Prostate gland (tissue), 2 donors: Measurements from ENCODE around the gene TMEM141. TPM values are rescaled to one million over a fixed set of nuclear protein-coding genes. Genes with fewer than 3 reads are reported as not detected.
"Not testable (repeated sequence)": the region's sequence is repeated elsewhere in the genome, so short reads cannot be mapped to it uniquely, and the experiment has no call there.

Experiments
- DNase-seq: peaks from one replicate; pipeline ENCODE4 v3.0.0-alpha.2; 2019; ENCODE audit warnings: low spot score
- H3K27ac ChIP-seq, 2 donors: fragments of 200-600 bp; sonication (generic); 2 replicates each; pipeline ENCODE4 v1.5.1; 2017 to 2019
- H3K27me3 ChIP-seq: fragments of 200-600 bp; sonication (generic); replicated peaks from 2 replicates; pipeline ENCODE4 v1.5.1; 2019; ENCODE audit not compliant: insufficient read depth
- H3K36me3 ChIP-seq, 2 donors: fragments of 200-600 bp; sonication (generic); 1 replicate in 1 of 2; 2 replicates in 1 of 2; pipeline versions ENCODE4 v1.5.1 to v1.8.1; 2017 to 2019
- H3K4me1 ChIP-seq: fragments of 200-600 bp; sonication (generic); replicated peaks from 2 replicates; pipeline ENCODE4 v1.5.1; 2019
- H3K4me3 ChIP-seq, 2 donors: fragments of 200-600 bp; sonication (generic); 2 replicates each; pipeline ENCODE4 v1.5.1; 2017 to 2019
- H3K9me3 ChIP-seq: fragments of 200-600 bp; sonication (generic); 2 replicates; pipeline ENCODE4 v1.5.1; 2017
- CTCF ChIP-seq, 4 experiments: fragments of 200-600 bp in 2 of 4; fragments of 450-650 bp in 2 of 4; sonication (generic) in 2 of 4; IDR thresholded peaks; 1 replicate in 3 of 4; 2 replicates in 1 of 4; pipeline ENCODE4 v1.5.1; 2016 to 2019; ENCODE audit warnings: antibody characterized with exemption in 4 of 4, mild to moderate bottlenecking in 2 of 4, moderate library complexity in 2 of 4
- POLR2A ChIP-seq: fragments of 450-650 bp; IDR thresholded peaks from one replicate; pipeline ENCODE4 v1.6.1; 2016; ENCODE audit warnings: antibody characterized with exemption, mild to moderate bottlenecking
- POLR2AphosphoS5 ChIP-seq: sonication (generic); formaldehyde crosslinking; IDR thresholded peaks from one replicate; pipeline ENCODE4 v1.6.1; 2017; ENCODE audit warnings: antibody characterized with exemption
- WGBS: methylation state at CpG from one replicate; pipeline ENCODE4 v1.1.5; 2018; 5-methylcytosine and 5-hydroxymethylcytosine counted together
- intact Hi-C: fragments of 100-400 bp; cut with DNase I; formaldehyde crosslinking; loops from one replicate; pipeline ENCODE4 v1.14.2; 2022
- total RNA-seq, 2 donors: library from RNA; depleted of rRNA; stranded (reverse); fragments of >200 nt; gene quantifications; one replicate each; pipeline ENCODE4 v1.1.0, GENCODE V29; 2016

Gene TMEM141
- total RNA-seq, 2 donors from 2014 or later = 181 to 335 TPM

GRCh38 chr9:136764301-136764891 is 26.7 kb upstream of the TMEM141 start, which contains the start of gene LCN15:
TSS of gene LCN15 (minus strand) at chr9:136764518. CDS start at chr9:136764488, 30 bp downstream.
- no peaks in the 10 kb centered on the region for H3K4me1 ChIP-seq
- TF ChIP-seq POLR2A = no peak
- no peak for TF ChIP-seq POLR2AphosphoS5
- TF ChIP-seq CTCF (IDR thresholded peaks at IDR 0.05) = no peak
- H3K27ac ChIP-seq = no peak within 1 kb of the TSS
- no peaks in the 10 kb centered on the region for H3K36me3 ChIP-seq
- H3K27me3 ChIP-seq = no peaks in the 10 kb centered on the region
- no peak for DNase-seq
- H3K4me3 ChIP-seq = no peak within 1 kb of the TSS
- no peaks in the 10 kb centered on the region for H3K9me3 ChIP-seq
- intact Hi-C loops = no loop called here
- WGBS = 67% methylated on average over 11 of the region's 14 CpGs

- Histone ChIP-seq H3K36me3 (no peaks in the 10 kb centered on the region), H3K27ac (no peak overlapping the region), H3K27me3 (no peaks in the 10 kb centered on the region), H3K4me1 (no peaks in the 10 kb centered on the region), H3K4me3 (no peak overlapping the region), H3K9me3 (no peaks in the 10 kb centered on the region)
- 84% methylated on average over 14 of the region's 14 CpGs for WGBS
- no peak for DNase-seq
- TF ChIP-seq CTCF (IDR thresholded peaks at IDR 0.05) = no peak
- TF ChIP-seq POLR2AphosphoS5 = no peak
- no peak for TF ChIP-seq POLR2A
- intact Hi-C loops = no loop called here
These were observed 26.1 kb upstream of the TMEM141 start for GRCh38 chr9:136765041-136765440.

- not testable (repeated sequence) for H3K27ac ChIP-seq
These were observed 25.3 kb upstream of the TMEM141 start for GRCh38 chr9:136765745-136766409.

GRCh38 chr9:136766410-136767120 is 24.6 kb upstream of the TMEM141 start:
- H3K4me3 ChIP-seq, H3K4me1 ChIP-seq, H3K27me3 ChIP-seq, H3K9me3 ChIP-seq, H3K36me3 ChIP-seq, intact Hi-C loops, H3K27ac ChIP-seq: not testable (repeated sequence)
- peak in 1 of 4 experiments; percentile 33 for TF ChIP-seq CTCF (IDR thresholded peaks at IDR 0.05)
- DNase-seq = peak; percentile 58
- 45% methylated on average over 18 of the region's 18 CpGs for WGBS

More at GRCh38 chr9:136765745-136766409, 25.3 kb upstream of the TMEM141 start:
- 83% methylated on average over 14 of the region's 14 CpGs for WGBS
- intact Hi-C loops, H3K4me1 ChIP-seq, H3K4me3 ChIP-seq, DNase-seq, H3K36me3 ChIP-seq, H3K9me3 ChIP-seq, H3K27me3 ChIP-seq: not testable (repeated sequence)

- Histone ChIP-seq H3K27ac (no peak overlapping the region), H3K36me3 (no peaks in the 10 kb centered on the region), H3K4me1 (no peaks in the 10 kb centered on the region), H3K4me3 (no peak overlapping the region), H3K9me3 (no peaks in the 10 kb centered on the region), H3K27me3 (no peaks in the 10 kb centered on the region)
- no peak for DNase-seq
- intact Hi-C loops = no loop called here
- peak in 2 of 4 experiments; percentile 11 to 18 for TF ChIP-seq CTCF (IDR thresholded peaks at IDR 0.05)
- no peak for TF ChIP-seq POLR2A
- 21% methylated on average over 16 of the region's 16 CpGs for WGBS
These were observed 21.4 kb upstream of the TMEM141 start for GRCh38 chr9:136769710-136770191.
